OCI-LY7 (cell line): Measurements from ENCODE around the gene PNKP. TPM values are rescaled to one million over a fixed set of nuclear protein-coding genes. Genes with fewer than 3 reads are reported as not detected.

Experiments used
- BruUV-seq: library from RNA; stranded (reverse); fragments of 400-500 nt; replicated peaks from 2 replicates; lab custom pipeline; 2021; lab: Mats Ljungman, UMichigan
- CTCF ChIA-PET: fragments of 300-600 bp; sonication (Branson Sonifier 250); formaldehyde crosslinking; loops from one replicate; lab custom pipeline; 2022; ENCODE audit warnings: antibody characterized with exemption; ENCODE audit not compliant: unreplicated experiment; lab: Charles Lee
- POLR2A ChIA-PET: fragments of 300-600 bp; sonication (Branson Sonifier 250); formaldehyde crosslinking; loops from one replicate; lab custom pipeline; 2022; ENCODE audit warnings: antibody characterized with exemption; lab: Charles Lee
- DNase-seq: peaks from one replicate; pipeline ENCODE4 v3.0.0-alpha.2; 2015; ENCODE audit warnings: low spot score
- H2AFZ ChIP-seq: fragments of 200-600 bp; sonication (generic), shearing (Covaris generic); 2 replicates; pipeline ENCODE4 v1.6.1; 2014; ENCODE audit warnings: mild to moderate bottlenecking, antibody characterized with exemption, low read length, moderate library complexity
- H3K27ac ChIP-seq: fragments of 200-600 bp; sonication (generic); 2 replicates; pipeline ENCODE4 v1.5.1; 2014; ENCODE audit warnings: mixed run types, low read depth, mild to moderate bottlenecking, moderate library complexity, low read length, inconsistent platforms; ENCODE audit not compliant: poor library complexity, severe bottlenecking
- H3K36me3 ChIP-seq: fragments of 200-600 bp; sonication (generic); 2 replicates; pipeline ENCODE4 v1.6.1; 2014; ENCODE audit warnings: mild to moderate bottlenecking, antibody characterized with exemption, low read length, moderate library complexity, mixed read lengths; ENCODE audit not compliant: insufficient read depth
- H3K4me1 ChIP-seq: fragments of 200-600 bp; sonication (generic); 2 replicates; pipeline ENCODE4 v1.5.1; 2014; ENCODE audit warnings: mild to moderate bottlenecking, low read length; ENCODE audit not compliant: insufficient read depth, poor library complexity, severe bottlenecking
- H3K4me2 ChIP-seq: fragments of 200-600 bp; sonication (generic); 2 replicates; pipeline ENCODE4 v1.6.1; 2014; ENCODE audit warnings: mild to moderate bottlenecking, low read length
- H3K4me3 ChIP-seq: fragments of 200-600 bp; sonication (generic); 2 replicates; pipeline ENCODE4 v1.5.1; 2014; ENCODE audit warnings: mild to moderate bottlenecking, low read depth, low read length; ENCODE audit not compliant: poor library complexity, severe bottlenecking
- H3K79me2 ChIP-seq: fragments of 200-600 bp; sonication (generic); 2 replicates; pipeline ENCODE4 v1.6.1; 2016; ENCODE audit warnings: low read depth, mild to moderate bottlenecking, low read length, moderate library complexity, mixed read lengths; ENCODE audit not compliant: insufficient read depth
- H3K9me2 ChIP-seq: fragments of 200-600 bp; sonication (generic); 2 replicates; pipeline ENCODE4 v1.6.1; 2016; ENCODE audit warnings: mild to moderate bottlenecking, low read length, mixed read lengths; ENCODE audit not compliant: insufficient read depth
- H3K9me3 ChIP-seq: fragments of 200-600 bp; sonication (generic); 2 replicates; pipeline ENCODE4 v1.6.1; 2014; ENCODE audit warnings: mild to moderate bottlenecking, mixed run types, low read length, mixed read lengths
- H4K20me1 ChIP-seq: fragments of 200-600 bp; sonication (generic); 2 replicates; pipeline ENCODE4 v1.6.1; 2014; ENCODE audit warnings: mild to moderate bottlenecking, antibody characterized with exemption, low read length, moderate library complexity, mixed read lengths; ENCODE audit not compliant: insufficient read depth
- EZH2phosphoT487 ChIP-seq: fragments of 200-600 bp; sonication (generic); IDR thresholded peaks from 2 replicates; pipeline ENCODE4 v1.6.1; 2018; ENCODE audit warnings: low read depth, borderline replicate concordance, mild to moderate bottlenecking, mixed run types, antibody characterized with exemption, low read length, moderate library complexity, mixed read lengths
- intact Hi-C: fragments of 100-400 bp; cut with micrococcal nuclease; formaldehyde crosslinking; loops from one replicate; pipeline ENCODE4 v1.10.0; 2022; ENCODE audit not compliant: unreplicated experiment
- total RNA-seq, 2 experiments: library from RNA; depleted of rRNA in 1 of 2; stranded (reverse); fragments of >200 nt in 1 of 2; shearing (Covaris generic) in 1 of 2; gene quantifications; 2 replicates each; pipeline ENCODE4 v1.2.3, GENCODE V29; 2014 to 2022
- TF ChIP-seq, protein P1 (sequence below): fragments of 200-600 bp; sonication (generic); conservative IDR thresholded peaks from 2 replicates; pipeline ENCODE4 v1.5.1; 2014; ENCODE audit warnings: mild to moderate bottlenecking, antibody characterized with exemption, low read length, moderate library complexity, mixed read lengths

Gene PNKP
- total RNA-seq, 2 experiments from 2014 or later = 90.9 to 118 TPM

- Histone ChIP-seq H3K27ac (no peak overlapping the region), H4K20me1 (no peaks in the 10 kb centered on the region), H3K9me3 (no peaks in the 10 kb centered on the region), H3K36me3 (peaks cover 97% of the 10 kb centered on the region), H3K9me2 (no peaks in the 10 kb centered on the region), H3K4me2 (no peak overlapping the region), H3K4me3 (no peak overlapping the region), H3K79me2 (no peaks in the 10 kb centered on the region), H2AFZ (no peak overlapping the region), H3K4me1 (no peaks in the 10 kb centered on the region)
- TF ChIP-seq EZH2phosphoT487 = no peak
- TF ChIP-seq, protein P1, sequence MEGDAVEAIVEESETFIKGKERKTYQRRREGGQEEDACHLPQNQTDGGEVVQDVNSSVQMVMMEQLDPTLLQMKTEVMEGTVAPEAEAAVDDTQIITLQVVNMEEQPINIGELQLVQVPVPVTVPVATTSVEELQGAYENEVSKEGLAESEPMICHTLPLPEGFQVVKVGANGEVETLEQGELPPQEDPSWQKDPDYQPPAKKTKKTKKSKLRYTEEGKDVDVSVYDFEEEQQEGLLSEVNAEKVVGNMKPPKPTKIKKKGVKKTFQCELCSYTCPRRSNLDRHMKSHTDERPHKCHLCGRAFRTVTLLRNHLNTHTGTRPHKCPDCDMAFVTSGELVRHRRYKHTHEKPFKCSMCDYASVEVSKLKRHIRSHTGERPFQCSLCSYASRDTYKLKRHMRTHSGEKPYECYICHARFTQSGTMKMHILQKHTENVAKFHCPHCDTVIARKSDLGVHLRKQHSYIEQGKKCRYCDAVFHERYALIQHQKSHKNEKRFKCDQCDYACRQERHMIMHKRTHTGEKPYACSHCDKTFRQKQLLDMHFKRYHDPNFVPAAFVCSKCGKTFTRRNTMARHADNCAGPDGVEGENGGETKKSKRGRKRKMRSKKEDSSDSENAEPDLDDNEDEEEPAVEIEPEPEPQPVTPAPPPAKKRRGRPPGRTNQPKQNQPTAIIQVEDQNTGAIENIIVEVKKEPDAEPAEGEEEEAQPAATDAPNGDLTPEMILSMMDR = no peak
- no peak for DNase-seq
- POLR2A ChIA-PET = no interaction called here
- CTCF ChIA-PET = no interaction called here
- BruUV-seq = no TSS peak
- intact Hi-C loops = no loop called here
Measured at GRCh38 chr19:49837425-49837824, 30.0 kb downstream of the PNKP start.

GRCh38 chr19:49837009-49837310, 30.4 kb downstream of the PNKP start:
- CTCF ChIA-PET = no interaction called here
- Histone ChIP-seq H4K20me1 (no peaks in the 10 kb centered on the region), H3K79me2 (no peaks in the 10 kb centered on the region), H3K9me3 (no peaks in the 10 kb centered on the region), H3K9me2 (no peaks in the 10 kb centered on the region), H3K4me3 (no peak overlapping the region), H3K36me3 (peaks cover 97% of the 10 kb centered on the region), H3K4me1 (no peaks in the 10 kb centered on the region), H3K4me2 (no peak overlapping the region), H2AFZ (no peak overlapping the region), H3K27ac (no peak overlapping the region)
- intact Hi-C loops = no loop called here
- POLR2A ChIA-PET = no interaction called here
- TF ChIP-seq EZH2phosphoT487 = no peak
- TF ChIP-seq, protein P1 = no peak
- no TSS peak for BruUV-seq
- DNase-seq = no peak

GRCh38 chr19:49836176-49837008, 31.0 kb downstream of the PNKP start:
- Histone ChIP-seq H3K4me1 (no peaks in the 10 kb centered on the region), H3K4me3 (no peak overlapping the region), H3K79me2 (no peaks in the 10 kb centered on the region), H4K20me1 (no peaks in the 10 kb centered on the region), H3K9me3 (no peaks in the 10 kb centered on the region), H3K27ac (no peak overlapping the region), H2AFZ (no peak overlapping the region), H3K9me2 (no peaks in the 10 kb centered on the region), H3K36me3 (peaks cover 98% of the 10 kb centered on the region), H3K4me2 (no peak overlapping the region)
- DNase-seq = no peak
- ChIA-PET CTCF (no interaction called here), POLR2A (no interaction called here)
- BruUV-seq = no TSS peak
- TF ChIP-seq, protein P1 = no peak
- TF ChIP-seq EZH2phosphoT487 = no peak
- intact Hi-C loops = no loop called here
